ENCODE data around the gene DOCK1. TPM values are rescaled to one million over a fixed set of nuclear protein-coding genes. Genes with fewer than 3 reads are reported as not detected.

DOCK1 gene
- polyA plus RNA-seq, 1 of the 3 experiments (the other 2 are of a cell fraction) = 15.5 TPM

DNA sequence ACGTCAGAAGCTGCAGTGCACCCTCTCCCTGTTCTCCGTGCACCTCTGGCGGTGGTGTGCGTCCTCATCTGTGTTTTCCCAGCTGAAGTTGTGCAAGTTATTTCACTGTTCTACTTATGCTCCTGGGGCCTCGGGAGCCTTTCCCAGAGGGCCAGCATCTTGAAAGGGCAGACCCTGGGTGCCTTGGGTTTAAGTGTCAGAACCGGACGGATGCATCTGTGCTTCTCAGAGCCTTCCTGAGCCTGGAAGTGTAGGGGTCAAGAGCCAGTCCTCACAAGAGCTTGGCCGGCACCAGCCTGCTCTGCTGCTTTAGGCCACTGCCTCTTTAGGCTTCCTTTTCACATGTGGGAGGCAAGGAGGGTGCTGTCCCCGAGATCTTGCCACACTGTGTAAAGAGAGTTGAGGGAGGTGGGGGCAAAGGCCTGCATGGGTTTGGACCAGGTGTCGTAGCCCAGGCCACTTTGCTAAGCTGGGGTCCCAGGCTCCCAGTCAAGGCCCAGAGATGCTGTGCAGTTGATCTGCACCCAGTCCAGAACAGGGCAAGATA, 515.0 kb downstream of the DOCK1 start (continued):
- TF ChIP-seq, protein P1, sequence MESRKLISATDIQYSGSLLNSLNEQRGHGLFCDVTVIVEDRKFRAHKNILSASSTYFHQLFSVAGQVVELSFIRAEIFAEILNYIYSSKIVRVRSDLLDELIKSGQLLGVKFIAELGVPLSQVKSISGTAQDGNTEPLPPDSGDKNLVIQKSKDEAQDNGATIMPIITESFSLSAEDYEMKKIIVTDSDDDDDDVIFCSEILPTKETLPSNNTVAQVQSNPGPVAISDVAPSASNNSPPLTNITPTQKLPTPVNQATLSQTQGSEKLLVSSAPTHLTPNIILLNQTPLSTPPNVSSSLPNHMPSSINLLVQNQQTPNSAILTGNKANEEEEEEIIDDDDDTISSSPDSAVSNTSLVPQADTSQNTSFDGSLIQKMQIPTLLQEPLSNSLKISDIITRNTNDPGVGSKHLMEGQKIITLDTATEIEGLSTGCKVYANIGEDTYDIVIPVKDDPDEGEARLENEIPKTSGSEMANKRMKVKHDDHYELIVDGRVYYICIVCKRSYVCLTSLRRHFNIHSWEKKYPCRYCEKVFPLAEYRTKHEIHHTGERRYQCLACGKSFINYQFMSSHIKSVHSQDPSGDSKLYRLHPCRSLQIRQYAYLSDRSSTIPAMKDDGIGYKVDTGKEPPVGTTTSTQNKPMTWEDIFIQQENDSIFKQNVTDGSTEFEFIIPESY (IDR thresholded peaks at IDR 0.05; ENCODE audit: borderline replicate concordance, low read depth) = no peak
- TF ChIP-seq NRF1 (IDR thresholded peaks at IDR 0.05; ENCODE audit: low read depth, low read length) (no peak), MEF2A (IDR thresholded peaks at IDR 0.05; ENCODE audit: borderline replicate concordance, low read depth) (no peak), SMC3 (IDR thresholded peaks at IDR 0.05; ENCODE audit: low read depth, low read length) (no peak)

DNA sequence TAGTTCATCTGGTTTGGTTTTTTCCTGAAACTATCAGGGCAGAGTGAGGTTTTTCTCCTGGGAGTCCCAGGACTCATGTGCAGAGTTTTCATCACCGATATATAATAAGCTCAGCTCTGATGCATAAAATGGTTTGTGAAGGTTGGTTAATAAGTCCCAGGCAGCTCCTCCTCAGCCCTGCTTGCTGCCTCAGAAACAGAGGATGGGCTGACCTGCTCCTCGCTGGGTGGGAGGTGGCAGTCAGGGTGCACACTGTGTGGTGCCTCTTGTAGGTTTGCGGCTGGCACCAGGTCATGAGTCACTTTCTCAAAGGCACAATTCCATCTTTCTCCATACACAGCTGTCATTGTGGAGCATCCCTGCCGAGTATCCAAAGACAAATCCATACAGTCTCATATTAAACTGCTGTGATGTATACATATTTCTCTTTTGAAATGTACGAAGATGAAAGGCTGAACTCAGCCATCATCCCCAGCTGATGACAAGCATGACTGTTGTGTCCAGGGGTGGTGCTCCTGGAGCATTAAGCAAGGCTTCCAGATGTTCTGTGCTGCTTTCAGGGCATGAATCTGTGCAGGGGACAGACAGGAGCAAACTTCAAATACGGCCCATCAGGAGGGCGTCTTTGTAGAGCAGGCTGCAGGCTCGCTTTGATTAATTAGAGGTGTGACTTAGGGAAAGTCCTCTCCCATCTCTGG, 518.1 kb downstream of the DOCK1 start:
- Histone ChIP-seq H3K9me3 (no peaks in the 10 kb centered on the region), H3K9ac (no peak overlapping the region), H2AFZ (ENCODE audit: low read depth) (no peak overlapping the region), H3K27ac (ENCODE audit: low read depth in 2 of 2, low read length in 1 of 2) (no peak overlapping the region), H3K36me3 (replicated peaks in 1 of 2; ENCODE audit: control insufficient read depth in 1 of 2, insufficient read depth in 2 of 2, low read length in 1 of 2) (peaks cover 11 to 35% of the 10 kb centered on the region in 2 experiments), H3K9me2 (no peaks in the 10 kb centered on the region), H3K27me3 (ENCODE audit: insufficient read depth) (no peaks in the 10 kb centered on the region), H3F3A (replicated peaks; ENCODE audit: insufficient read depth) (no peaks in the 10 kb centered on the region), H3K79me2 (ENCODE audit: insufficient read depth) (no peaks in the 10 kb centered on the region), H3K4me1 (ENCODE audit: control insufficient read depth in 1 of 2, insufficient read depth in 2 of 2, low read depth in 1 of 2, low read length in 1 of 2) (peaks cover 0 to 21% of the 10 kb centered on the region in 2 experiments; a peak in 2 of 4 replicates), H3K4me3 (ENCODE audit: low read depth in 2 of 2, low read length in 1 of 2) (no peak overlapping the region), H3K4me2 (no peak overlapping the region), H4K20me1 (ENCODE audit: insufficient read depth) (no peaks in the 10 kb centered on the region)
- 94% methylated on average over 5 of the region's 8 CpGs for WGBS (ENCODE audit: low lambda C conversion rate)
- TF ChIP-seq MEF2A (IDR thresholded peaks at IDR 0.05; ENCODE audit: borderline replicate concordance, low read depth) (no peak), MXI1 (IDR thresholded peaks at IDR 0.05; ENCODE audit: low read depth, low read length) (no peak), NFIC (IDR thresholded peaks at IDR 0.05; ENCODE audit: borderline replicate concordance) (no peak), GABPA (IDR thresholded peaks at IDR 0.05; ENCODE audit: low read depth) (no peak), FOXM1 (IDR thresholded peaks at IDR 0.05; ENCODE audit: low read depth) (no peak), TCF12 (IDR thresholded peaks at IDR 0.05) (no peak)
- TF ChIP-seq, protein P2, sequence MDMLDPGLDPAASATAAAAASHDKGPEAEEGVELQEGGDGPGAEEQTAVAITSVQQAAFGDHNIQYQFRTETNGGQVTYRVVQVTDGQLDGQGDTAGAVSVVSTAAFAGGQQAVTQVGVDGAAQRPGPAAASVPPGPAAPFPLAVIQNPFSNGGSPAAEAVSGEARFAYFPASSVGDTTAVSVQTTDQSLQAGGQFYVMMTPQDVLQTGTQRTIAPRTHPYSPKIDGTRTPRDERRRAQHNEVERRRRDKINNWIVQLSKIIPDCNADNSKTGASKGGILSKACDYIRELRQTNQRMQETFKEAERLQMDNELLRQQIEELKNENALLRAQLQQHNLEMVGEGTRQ (IDR thresholded peaks at IDR 0.05; ENCODE audit: borderline replicate concordance, low read depth, low read length) = no peak
- ChIA-PET POLR2A (no interaction called here), CTCF (no interaction called here)
- no peak for DNase-seq

DNA sequence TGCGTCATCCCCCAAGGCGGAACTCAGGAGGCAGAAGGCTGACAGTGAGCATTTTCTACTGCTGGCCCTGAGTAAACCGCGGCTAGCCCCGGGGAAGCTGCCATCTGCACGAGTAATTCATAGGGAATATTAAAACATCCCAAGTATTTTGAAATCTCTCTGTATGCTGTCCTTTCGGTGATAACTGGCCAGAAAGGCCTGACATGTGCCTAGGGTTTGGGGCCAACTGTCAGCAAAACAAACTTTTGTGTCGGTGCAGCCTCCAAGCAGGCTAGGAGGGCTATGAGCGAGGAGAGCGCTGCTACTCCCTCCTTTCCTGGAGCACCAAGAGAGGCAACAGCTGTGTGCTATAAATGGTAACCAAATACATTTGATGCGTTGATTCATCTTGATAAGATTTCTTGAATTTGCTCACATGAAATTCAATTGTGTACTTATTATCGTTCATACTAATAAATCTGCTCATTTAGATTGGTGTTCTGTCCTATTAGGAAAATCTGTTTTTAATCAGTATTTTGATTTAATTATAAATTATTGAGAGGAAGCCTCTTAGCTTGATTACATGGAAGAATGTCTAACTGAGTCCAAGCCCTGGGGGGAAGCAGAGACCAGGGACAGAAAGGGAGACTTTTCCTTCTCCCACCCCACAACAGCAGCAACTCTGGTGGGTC, 519.5 kb downstream of the DOCK1 start:
- no peak overlapping the region for H2AFZ ChIP-seq (ENCODE audit: low read depth)
- CTCF ChIA-PET = interaction anchor here (1.3 to 1.6 kb wide), 4 partner anchors 23 to 1490 kb away, joined by 3 to 6 read pairs (median 4); no protein-coding TSS in a partner anchor
- H3K79me2 ChIP-seq (ENCODE audit: insufficient read depth) = no peaks in the 10 kb centered on the region
- no peaks in the 10 kb centered on the region for H3K27me3 ChIP-seq (ENCODE audit: insufficient read depth)
- H3K9me2 ChIP-seq = no peaks in the 10 kb centered on the region
- WGBS (ENCODE audit: low lambda C conversion rate) = 37% methylated on average over 12 of the region's 12 CpGs
- peak; percentile 80 for DNase-seq
- H3F3A ChIP-seq (replicated peaks; ENCODE audit: insufficient read depth) = no peaks in the 10 kb centered on the region
- no peak overlapping the region for H3K27ac ChIP-seq (ENCODE audit: low read depth in 2 of 2, low read length in 1 of 2)
- no peak overlapping the region for H3K4me3 ChIP-seq (ENCODE audit: low read depth in 2 of 2, low read length in 1 of 2)
- POLR2A ChIA-PET = interaction anchor here (0.6 kb wide), 1 partner anchor 114 kb away, joined by 6 read pairs; no protein-coding TSS in a partner anchor
- H3K4me1 ChIP-seq (ENCODE audit: control insufficient read depth in 1 of 2, insufficient read depth in 2 of 2, low read depth in 1 of 2, low read length in 1 of 2) = peaks cover 0 to 21% of the 10 kb centered on the region in 2 experiments; a peak in 2 of 4 replicates
- H3K36me3 ChIP-seq (replicated peaks in 1 of 2; ENCODE audit: control insufficient read depth in 1 of 2, insufficient read depth in 2 of 2, low read length in 1 of 2) = peaks cover 11 to 22% of the 10 kb centered on the region in 2 experiments
- no peak overlapping the region for H3K9ac ChIP-seq
- H3K4me2 ChIP-seq = no peak overlapping the region
- no peaks in the 10 kb centered on the region for H3K9me3 ChIP-seq
- H4K20me1 ChIP-seq (ENCODE audit: insufficient read depth) = no peaks in the 10 kb centered on the region
- TF ChIP-seq, protein P1 (IDR thresholded peaks at IDR 0.05; ENCODE audit: borderline replicate concordance, low read depth) = no peak
- TF ChIP-seq RCOR1 (IDR thresholded peaks at IDR 0.05; ENCODE audit: low read length) (peak; percentile 92), EP300 (IDR thresholded peaks at IDR 0.05; ENCODE audit: borderline replicate concordance in 1 of 2, low read depth in 1 of 2, low read length in 1 of 2) (peak in 1 of 2 experiments; percentile 91; a peak in 2 of 4 replicates), TCF12 (IDR thresholded peaks at IDR 0.05) (peak; percentile 48), SIN3A (IDR thresholded peaks at IDR 0.05; ENCODE audit: borderline replicate concordance, low read depth, low read length) (no peak), FOSL2 (IDR thresholded peaks at IDR 0.05; ENCODE audit: borderline replicate concordance, low read depth) (no peak)
- TF ChIP-seq, protein P3, sequence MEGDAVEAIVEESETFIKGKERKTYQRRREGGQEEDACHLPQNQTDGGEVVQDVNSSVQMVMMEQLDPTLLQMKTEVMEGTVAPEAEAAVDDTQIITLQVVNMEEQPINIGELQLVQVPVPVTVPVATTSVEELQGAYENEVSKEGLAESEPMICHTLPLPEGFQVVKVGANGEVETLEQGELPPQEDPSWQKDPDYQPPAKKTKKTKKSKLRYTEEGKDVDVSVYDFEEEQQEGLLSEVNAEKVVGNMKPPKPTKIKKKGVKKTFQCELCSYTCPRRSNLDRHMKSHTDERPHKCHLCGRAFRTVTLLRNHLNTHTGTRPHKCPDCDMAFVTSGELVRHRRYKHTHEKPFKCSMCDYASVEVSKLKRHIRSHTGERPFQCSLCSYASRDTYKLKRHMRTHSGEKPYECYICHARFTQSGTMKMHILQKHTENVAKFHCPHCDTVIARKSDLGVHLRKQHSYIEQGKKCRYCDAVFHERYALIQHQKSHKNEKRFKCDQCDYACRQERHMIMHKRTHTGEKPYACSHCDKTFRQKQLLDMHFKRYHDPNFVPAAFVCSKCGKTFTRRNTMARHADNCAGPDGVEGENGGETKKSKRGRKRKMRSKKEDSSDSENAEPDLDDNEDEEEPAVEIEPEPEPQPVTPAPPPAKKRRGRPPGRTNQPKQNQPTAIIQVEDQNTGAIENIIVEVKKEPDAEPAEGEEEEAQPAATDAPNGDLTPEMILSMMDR (IDR thresholded peaks at IDR 0.05) = no peak

Data from SK-N-SH (cell line).